Upper lobe of left lung (tissue), 4 donors: ENCODE data around the gene KDM4B.

Experiments used
- POLR2A ChIP-seq, 4 donors: fragments of 450-650 bp; IDR thresholded peaks; one replicate each; pipeline ENCODE4 v1.5.1; 2016 to 2017; ENCODE audit warnings: antibody characterized with exemption in 4 of 4, mild to moderate bottlenecking in 2 of 4
- TF ChIP-seq, protein P1 (sequence below), 6 experiments: fragments of 450-650 bp in 4 of 6; fragments of 200-600 bp in 2 of 6; sonication (generic) in 2 of 6; IDR thresholded peaks; one replicate each; pipeline ENCODE4 v1.5.1; 2016 to 2019; ENCODE audit warnings: antibody characterized with exemption in 6 of 6

DNA sequence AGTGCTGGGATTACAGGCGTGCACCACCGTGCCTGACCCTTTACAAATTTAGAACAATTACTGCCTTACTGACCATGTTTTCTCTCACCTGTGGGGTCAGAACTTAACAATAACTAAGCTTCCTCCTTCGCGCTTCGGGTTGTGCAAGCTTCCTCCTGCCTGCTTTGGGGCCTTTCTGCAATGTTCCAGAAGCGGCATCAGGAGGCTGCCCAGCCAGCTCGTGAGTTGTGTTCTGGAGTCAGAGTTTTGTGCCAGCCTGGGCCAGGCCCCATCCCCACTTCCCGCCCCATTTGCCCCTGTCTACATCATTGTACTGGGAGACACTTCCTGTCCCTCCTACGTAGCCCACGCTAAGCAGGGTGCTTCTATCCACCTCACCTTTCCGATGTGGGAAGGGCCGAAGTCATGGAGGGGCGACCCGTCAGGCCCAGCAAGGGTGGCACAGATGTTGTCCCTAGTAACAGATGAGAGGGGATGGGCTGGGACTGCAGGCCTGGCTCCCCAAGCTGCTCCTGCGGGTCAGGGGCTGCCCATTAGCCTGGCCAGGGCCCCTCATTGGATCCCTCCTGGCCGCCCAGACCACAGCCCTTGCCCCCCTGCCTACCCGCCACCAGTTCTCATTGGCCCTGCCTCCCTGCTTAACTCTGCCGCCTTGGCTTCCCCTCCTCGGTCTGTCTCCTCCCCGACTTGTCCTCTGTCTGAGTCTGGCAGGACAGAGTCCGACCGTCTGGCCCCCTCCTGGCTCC lies 46.2 kb upstream of the KDM4B start:
- TF ChIP-seq, protein P1, sequence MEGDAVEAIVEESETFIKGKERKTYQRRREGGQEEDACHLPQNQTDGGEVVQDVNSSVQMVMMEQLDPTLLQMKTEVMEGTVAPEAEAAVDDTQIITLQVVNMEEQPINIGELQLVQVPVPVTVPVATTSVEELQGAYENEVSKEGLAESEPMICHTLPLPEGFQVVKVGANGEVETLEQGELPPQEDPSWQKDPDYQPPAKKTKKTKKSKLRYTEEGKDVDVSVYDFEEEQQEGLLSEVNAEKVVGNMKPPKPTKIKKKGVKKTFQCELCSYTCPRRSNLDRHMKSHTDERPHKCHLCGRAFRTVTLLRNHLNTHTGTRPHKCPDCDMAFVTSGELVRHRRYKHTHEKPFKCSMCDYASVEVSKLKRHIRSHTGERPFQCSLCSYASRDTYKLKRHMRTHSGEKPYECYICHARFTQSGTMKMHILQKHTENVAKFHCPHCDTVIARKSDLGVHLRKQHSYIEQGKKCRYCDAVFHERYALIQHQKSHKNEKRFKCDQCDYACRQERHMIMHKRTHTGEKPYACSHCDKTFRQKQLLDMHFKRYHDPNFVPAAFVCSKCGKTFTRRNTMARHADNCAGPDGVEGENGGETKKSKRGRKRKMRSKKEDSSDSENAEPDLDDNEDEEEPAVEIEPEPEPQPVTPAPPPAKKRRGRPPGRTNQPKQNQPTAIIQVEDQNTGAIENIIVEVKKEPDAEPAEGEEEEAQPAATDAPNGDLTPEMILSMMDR (IDR thresholded peaks at IDR 0.05): no peak
- no peak for TF ChIP-seq POLR2A (IDR thresholded peaks at IDR 0.05)
